HUES64 (cell line): ENCODE measurements around the gene NBAS.
A peak's percentile ranks its signal among the peaks of the same experiment; 100 is the strongest.
"Not testable (repeated sequence)": the region's sequence is repeated elsewhere in the genome, so short reads cannot be mapped to it uniquely, and the experiment has no call there.

Experiments
- H3K27ac ChIP-seq: 2 replicates; pipeline ENCODE4 v1.7.0; 2013; ENCODE audit warnings: low read depth, low read length, inconsistent platforms
- H3K27me3 ChIP-seq: 2 replicates; pipeline ENCODE4 v1.6.1; 2013; ENCODE audit warnings: mild to moderate bottlenecking, low read length; ENCODE audit not compliant: insufficient read depth
- H3K36me3 ChIP-seq: 2 replicates; pipeline ENCODE4 v1.6.1; 2013; ENCODE audit warnings: mild to moderate bottlenecking, low read length; ENCODE audit not compliant: insufficient read depth
- H3K4me1 ChIP-seq: 2 replicates; pipeline ENCODE4 v1.6.1; 2013; ENCODE audit warnings: mild to moderate bottlenecking, low read length, moderate library complexity; ENCODE audit not compliant: insufficient read depth
- H3K4me3 ChIP-seq: 2 replicates; pipeline ENCODE4 v1.5.1; 2013; ENCODE audit warnings: mild to moderate bottlenecking, low read length, moderate library complexity
- H3K9ac ChIP-seq: 2 replicates; pipeline ENCODE4 v1.6.1; 2013; ENCODE audit warnings: mild to moderate bottlenecking, low read depth, low read length
- H3K9me3 ChIP-seq: 2 replicates; pipeline ENCODE4 v1.6.1; 2013; ENCODE audit warnings: low read depth, low read length; ENCODE audit not compliant: insufficient read depth
- WGBS: fragments of 150-250, 120-280 bp; methylation state at CpG from one replicate; pipeline ENCODE4 v1.1.7; 2013; ENCODE audit warnings: missing lambda C conversion rate; 5-methylcytosine and 5-hydroxymethylcytosine counted together

The NBAS gene

DNA sequence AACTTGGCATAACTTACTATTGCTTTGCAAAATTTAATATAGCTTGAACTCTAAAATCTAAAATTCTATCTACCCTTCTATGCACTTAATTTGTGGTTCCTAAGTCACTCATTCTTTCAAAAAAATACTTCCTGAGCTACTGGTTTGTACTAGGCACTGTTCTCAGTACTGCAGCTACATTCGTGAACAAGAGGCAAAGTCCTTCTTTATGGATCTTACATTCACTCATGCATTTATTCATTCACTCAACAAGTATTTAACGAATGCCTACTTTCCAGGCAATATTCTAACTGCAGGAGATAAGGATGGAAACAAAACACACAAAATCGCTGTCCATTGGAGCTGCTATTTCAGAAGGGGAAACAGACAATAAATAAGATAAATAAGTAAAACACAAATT lies 104.8 kb downstream of the NBAS start:
- no peak overlapping the region for H3K4me3 ChIP-seq
- H3K27me3 ChIP-seq: no peaks in the 10 kb centered on the region
- H3K27ac ChIP-seq: no peak overlapping the region
- H3K9me3 ChIP-seq: no peaks in the 10 kb centered on the region
- peaks cover 26% of the 10 kb centered on the region for H3K36me3 ChIP-seq
- H3K9ac ChIP-seq: no peak overlapping the region
- 94% methylated on average over 2 of the region's 3 CpGs for WGBS
- no peaks in the 10 kb centered on the region; the same call in 1 of the 2 replicates for H3K4me1 ChIP-seq

GRCh38 chr2:15450808-15451207 lies 110.3 kb downstream of the NBAS start:
- Histone ChIP-seq H3K9ac (no peak overlapping the region), H3K9me3 (peaks cover 4% of the 10 kb centered on the region; the same call in 1 of the 2 replicates), H3K4me1 (peaks cover 10% of the 10 kb centered on the region), H3K4me3 (no peak overlapping the region), H3K36me3 (no peaks in the 10 kb centered on the region; the same call in 1 of the 2 replicates), H3K27ac (no peak overlapping the region), H3K27me3 (no peaks in the 10 kb centered on the region)
- WGBS: 91% methylated on average over 2 of the region's 2 CpGs

GRCh38 chr2:15449556-15450236 lies 111.4 kb downstream of the NBAS start:
- WGBS: 61% methylated on average over 2 of the region's 2 CpGs
- Histone ChIP-seq H3K4me1 (peaks cover 10% of the 10 kb centered on the region), H3K9me3 (peaks cover 7% of the 10 kb centered on the region; the same call in 1 of the 2 replicates), H3K9ac (0 out of 2 replicates have a peak overlapping the region, but pooled peaks have one; percentile 27), H3K27ac (no peak overlapping the region), H3K27me3 (no peaks in the 10 kb centered on the region), H3K4me3 (no peak overlapping the region), H3K36me3 (no peaks in the 10 kb centered on the region; the same call in 1 of the 2 replicates)

- Histone ChIP-seq H3K36me3 (no peaks in the 10 kb centered on the region; the same call in 1 of the 2 replicates), H3K27me3 (no peaks in the 10 kb centered on the region), H3K27ac (no peak overlapping the region), H3K4me1 (peaks cover 10% of the 10 kb centered on the region), H3K9me3 (peaks cover 7% of the 10 kb centered on the region; the same call in 1 of the 2 replicates), H3K4me3 (no peak overlapping the region), H3K9ac (no peak overlapping the region)
- 95% methylated on average over 4 of the region's 5 CpGs for WGBS
These were observed 112.8 kb downstream of the NBAS start for GRCh38 chr2:15448250-15448839.

DNA sequence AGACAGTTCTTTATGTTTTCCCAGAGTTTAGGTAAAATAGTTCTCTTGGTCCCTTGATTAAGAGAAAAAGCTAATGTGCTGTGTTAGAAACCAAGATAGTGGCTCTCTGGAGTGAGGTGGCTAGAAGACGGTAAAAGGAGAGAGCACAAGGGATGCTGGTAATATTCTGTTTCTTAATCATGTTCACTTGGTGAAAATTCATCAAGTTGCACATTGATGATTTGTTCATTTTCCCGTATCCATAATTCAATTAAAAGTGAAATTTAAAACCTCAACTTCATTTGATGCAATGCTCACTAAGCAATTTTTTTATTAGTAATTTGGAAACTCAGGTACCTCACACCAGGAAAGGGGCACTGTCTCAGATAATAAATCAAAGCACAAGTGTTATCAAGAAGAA lies 113.8 kb downstream of the NBAS start:
- H3K9me3 ChIP-seq: peaks cover 7% of the 10 kb centered on the region; the same call in 1 of the 2 replicates
- H3K4me1 ChIP-seq: peaks cover 10% of the 10 kb centered on the region
- H3K36me3 ChIP-seq: no peaks in the 10 kb centered on the region; the same call in 1 of the 2 replicates
- no peak overlapping the region for H3K9ac ChIP-seq
- H3K27ac ChIP-seq: no peak overlapping the region
- H3K27me3 ChIP-seq: no peaks in the 10 kb centered on the region
- H3K4me3 ChIP-seq: no peak overlapping the region
- 92% methylated on average over 2 of the region's 2 CpGs for WGBS

GRCh38 chr2:15446961-15447360 lies 114.2 kb downstream of the NBAS start:
- Histone ChIP-seq H3K36me3 (no peaks in the 10 kb centered on the region; the same call in 1 of the 2 replicates), H3K4me1 (peaks cover 10% of the 10 kb centered on the region), H3K4me3 (no peak overlapping the region), H3K9ac (no peak overlapping the region), H3K27ac (no peak overlapping the region), H3K27me3 (no peaks in the 10 kb centered on the region), H3K9me3 (peaks cover 7% of the 10 kb centered on the region; the same call in 1 of the 2 replicates)
- WGBS: 94% methylated on average over 4 of the region's 4 CpGs

DNA sequence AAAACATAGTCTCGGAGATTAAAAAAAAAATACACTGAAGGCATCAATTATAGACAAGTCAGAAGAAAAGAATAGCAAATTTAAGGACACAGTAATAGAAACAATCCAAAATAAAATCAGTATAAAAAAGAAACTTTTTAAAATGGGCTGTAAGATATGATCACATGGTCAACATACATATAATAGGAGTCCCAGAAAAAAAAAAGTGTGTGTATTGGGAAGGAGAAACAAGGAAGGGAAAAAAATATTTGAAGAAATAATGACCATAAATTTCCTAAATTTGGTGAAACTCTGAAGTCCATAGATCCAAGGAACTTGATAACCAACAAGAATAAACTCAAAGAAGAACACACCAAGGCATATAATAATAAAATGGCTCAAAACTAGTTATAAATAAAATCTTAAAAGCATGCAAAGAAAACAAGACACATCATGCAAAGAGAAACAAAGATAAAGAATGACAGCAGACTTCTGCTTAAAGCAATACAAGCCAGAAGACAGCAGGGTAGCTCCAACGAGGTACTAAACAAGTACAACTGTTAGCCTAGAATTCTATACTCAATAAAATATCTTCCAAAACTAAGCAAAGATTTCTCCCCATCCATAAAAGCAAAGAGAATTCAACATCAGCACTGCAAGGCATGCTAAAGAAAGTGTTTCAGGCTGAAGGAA lies 115.1 kb downstream of the NBAS start:
- Histone ChIP-seq H3K9me3 (peaks cover 7% of the 10 kb centered on the region; the same call in 1 of the 2 replicates), H3K36me3 (no peaks in the 10 kb centered on the region; the same call in 1 of the 2 replicates), H3K4me3 (no peak overlapping the region), H3K27me3 (no peaks in the 10 kb centered on the region), H3K9ac (no peak overlapping the region), H3K4me1 (peaks cover 10% of the 10 kb centered on the region), H3K27ac (no peak overlapping the region)
- WGBS: 94% methylated on average over 2 of the region's 2 CpGs

- 91% methylated on average over 22 of the region's 22 CpGs for WGBS
- not testable (repeated sequence) for H3K9ac ChIP-seq, H3K27ac ChIP-seq, H3K27me3 ChIP-seq, H3K36me3 ChIP-seq, H3K4me3 ChIP-seq, H3K9me3 ChIP-seq, H3K4me1 ChIP-seq
These were observed 121.2 kb downstream of the NBAS start for GRCh38 chr2:15439768-15440524.

DNA sequence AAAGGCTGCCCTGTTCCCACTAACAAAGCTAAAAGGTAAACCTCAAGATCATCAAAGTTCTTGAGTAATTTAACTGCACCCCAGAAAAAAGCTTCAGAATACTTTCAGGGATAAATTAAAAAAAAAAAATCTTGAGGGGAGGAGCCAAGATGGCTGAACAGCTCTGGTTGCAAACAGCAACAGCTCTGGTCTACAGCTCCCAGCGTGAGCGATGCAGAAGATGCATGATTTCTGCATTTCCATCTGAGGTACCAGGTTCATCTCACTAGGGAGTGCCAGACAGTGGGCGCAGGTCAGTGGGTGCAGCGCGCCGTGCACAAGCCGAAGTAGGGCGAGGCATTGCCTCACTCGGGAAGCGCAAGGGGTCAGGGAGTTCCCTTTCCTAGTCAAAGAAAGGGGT lies 121.8 kb downstream of the NBAS start:
- H3K27ac ChIP-seq, H3K9me3 ChIP-seq, H3K27me3 ChIP-seq, H3K4me1 ChIP-seq, H3K4me3 ChIP-seq, H3K9ac ChIP-seq, H3K36me3 ChIP-seq: not testable (repeated sequence)
- WGBS: 97% methylated on average over 10 of the region's 10 CpGs

- no peaks in the 10 kb centered on the region for H3K36me3 ChIP-seq
- no peak overlapping the region for H3K9ac ChIP-seq
- no peaks in the 10 kb centered on the region for H3K27me3 ChIP-seq
- no peaks in the 10 kb centered on the region for H3K4me1 ChIP-seq
- WGBS: 100% methylated on average over 2 of the region's 2 CpGs
- H3K9me3 ChIP-seq: peaks cover 6% of the 10 kb centered on the region; the same call in 1 of the 2 replicates
- no peak overlapping the region for H3K4me3 ChIP-seq
- H3K27ac ChIP-seq: no peak overlapping the region
These were observed 124.9 kb downstream of the NBAS start for GRCh38 chr2:15436195-15436594.
